ENCODE measurements around the gene KASH5.

- TF ChIP-seq CTCF (IDR thresholded peaks at IDR 0.05; ENCODE audit: insufficient read depth, low read length), result no peak
- TF ChIP-seq POLR2AphosphoS5 (IDR thresholded peaks at IDR 0.05; ENCODE audit: low read depth), result no peak
- TF ChIP-seq REST (IDR thresholded peaks at IDR 0.05; ENCODE audit: insufficient replicate concordance, low read depth), result no peak
- TF ChIP-seq GABPA (IDR thresholded peaks at IDR 0.05; ENCODE audit: low read depth), result no peak
Observed at GRCh38 chr19:49407482-49408015, 19.5 kb downstream of the KASH5 start.
